Measurements from ENCODE around the gene ROR2. TPM values are rescaled to one million over a fixed set of nuclear protein-coding genes. Genes with fewer than 3 reads are reported as not detected.

ROR2 gene
- total and polyA plus RNA-seq, 2 of the 8 experiments (the other 6 are each of a cell fraction or from before 2014, with no cell fraction given), result 2.7 to 4.3 TPM

DNA sequence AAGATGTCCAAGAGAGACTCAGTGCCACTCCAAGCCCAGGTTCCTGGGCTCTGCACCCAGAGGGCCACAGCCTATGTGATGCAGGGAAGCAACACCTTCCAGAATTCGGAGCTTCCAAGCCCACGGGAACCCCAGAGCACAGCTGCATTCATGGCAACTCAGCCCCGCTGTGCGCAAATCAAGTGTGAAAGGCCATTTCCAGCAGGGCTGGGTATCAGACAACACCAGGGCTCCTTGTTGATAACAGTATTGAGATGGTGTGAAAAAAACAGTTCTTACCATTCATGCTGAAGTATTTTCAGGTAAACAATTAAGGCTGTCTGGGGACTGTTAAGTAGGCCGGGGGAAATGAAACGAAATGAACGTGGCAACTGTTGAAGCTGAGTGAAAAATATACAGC is 10.1 kb downstream of the ROR2 start:
- Histone ChIP-seq H3K14ac (ENCODE audit: insufficient read length) (no peak overlapping the region), H2BK20ac (ENCODE audit: low read length) (no peak overlapping the region), H3K4me2 (ENCODE audit: insufficient read depth in 1 of 2, low read depth in 2 of 2, low read length in 2 of 2) (no peak overlapping the region), H2BK12ac (ENCODE audit: low read depth, low read length) (no peak overlapping the region), H3K27me3 (replicated peaks in 1 of 4; ENCODE audit: control insufficient read depth in 3 of 4, extremely low read depth in 1 of 4, insufficient read depth in 3 of 4, low read length in 3 of 4) (no peaks in the 10 kb centered on the region; a peak in 1 of 7 replicates), H2BK120ac (replicated peaks; ENCODE audit: low read depth, low read length) (no peak overlapping the region), H4K8ac (ENCODE audit: extremely low read depth, insufficient read depth, low read length) (no peak overlapping the region), H2BK15ac (ENCODE audit: low read length) (no peak overlapping the region), H2BK5ac (ENCODE audit: low read depth, low read length) (no peak overlapping the region), H3K79me1 (ENCODE audit: low read depth, low read length) (peaks cover 2% of the 10 kb centered on the region; the same call in 1 of the 2 replicates), H3K18ac (ENCODE audit: extremely low read depth, low read length) (no peak overlapping the region), H3K79me2 (ENCODE audit: control insufficient read depth in 1 of 2, insufficient read depth in 2 of 2, low read length in 2 of 2) (no peaks in the 10 kb centered on the region), H3K4me3 (ENCODE audit: extremely low read depth in 1 of 4, insufficient read depth in 2 of 4, low read depth in 3 of 4, low read length in 4 of 4) (no peak overlapping the region), H3K9ac (replicated peaks in 1 of 4; ENCODE audit: extremely low read depth in 1 of 4, low read depth in 3 of 4, low read length in 3 of 4) (no peak overlapping the region), H2AK5ac (ENCODE audit: low read depth, low read length) (no peak overlapping the region), H4K20me1 (replicated peaks in 1 of 2; ENCODE audit: control insufficient read depth in 1 of 2, insufficient read depth in 2 of 2, low read length in 2 of 2) (peaks cover 0 to 3% of the 10 kb centered on the region in 2 experiments), H3K56ac (replicated peaks; ENCODE audit: insufficient read length, low read depth, low read length) (no peak overlapping the region), H3K9me3 (ENCODE audit: insufficient read depth in 2 of 2, low read depth in 1 of 2, low read length in 1 of 2) (no peaks in the 10 kb centered on the region), H4K5ac (ENCODE audit: insufficient read length, low read depth, low read length) (no peak overlapping the region), H3K27ac (ENCODE audit: low read depth, low read length) (no peak overlapping the region), H4K91ac (replicated peaks; ENCODE audit: insufficient read length, low read length) (no peak overlapping the region), H3K4ac (replicated peaks; ENCODE audit: insufficient read length, low read depth, low read length) (no peak overlapping the region), H3K23ac (ENCODE audit: insufficient read length) (no peak overlapping the region), H3K23me2 (ENCODE audit: low read depth, low read length) (no peaks in the 10 kb centered on the region), H3K36me3 (ENCODE audit: control insufficient read depth in 2 of 4, insufficient read depth in 4 of 4, low read length in 3 of 4) (no peaks in the 10 kb centered on the region), H3K4me1 (replicated peaks in 1 of 4; ENCODE audit: control insufficient read depth in 3 of 4, insufficient read depth in 4 of 4, low read length in 3 of 4) (peaks cover 0 to 14% (median 2%) of the 10 kb centered on the region in 4 experiments; a peak in 4 of 7 replicates), H2AFZ (ENCODE audit: low read length) (no peak overlapping the region)
- WGBS, 2 experiments (ENCODE audit: extremely low coverage in 1 of 2, insufficient coverage in 1 of 2, insufficient read length in 1 of 2, insufficient replicate concordance in 2 of 2, low coverage in 1 of 2, low lambda C conversion rate in 2 of 2, missing lambda C conversion rate in 1 of 2), result 66% methylated on average over 7 of the region's 7 CpGs; no CpG with 5 or more reads in 1 of the 2 experiments
- no peak for DNase-seq (ENCODE audit: low read depth in 1 of 2, low spot score in 2 of 2)
- FAIRE-seq, result no peak
- ChIA-PET POLR2A (ENCODE audit: partially characterized antibody) (no interaction called here), CTCF (ENCODE audit: partially characterized antibody) (interaction anchor here (1.3 to 2.0 kb wide), 2 partner anchors 10 to 14 kb away, joined by 3 to 10 read pairs; partner anchors contain the start of gene ROR2)
- TF ChIP-seq NANOG (IDR thresholded peaks at IDR 0.05; ENCODE audit: insufficient read depth, low read depth, low read length, poor library complexity, severe bottlenecking) (peak; percentile 81), ZNF274 (IDR thresholded peaks at IDR 0.05; ENCODE audit: borderline replicate concordance, extremely low read depth, low read length) (no peak)

Measured in H1 (cell line).